ENCODE measurements around the gene SEMA5A. TPM values are rescaled to one million over a fixed set of nuclear protein-coding genes. Genes with fewer than 3 reads are reported as not detected.

The SEMA5A gene
- total and polyA plus RNA-seq, 2 donors, result 1.2 to 2.5 TPM

- 75% methylated on average over 3 of the region's 3 CpGs for whole genome bisulfite sequencing
- Histone ChIP-seq H3K4me3 (ENCODE audit: low read length in 2 of 2) (no peak overlapping the region), H3K9me3 (ENCODE audit: control insufficient read depth in 2 of 2, insufficient read depth in 1 of 2, low read length in 1 of 2) (no peaks in the 10 kb centered on the region), H3K36me3 (ENCODE audit: control insufficient read depth in 2 of 2, insufficient read depth in 2 of 2, low read length in 1 of 2) (no peaks in the 10 kb centered on the region), H3K27me3 (ENCODE audit: control insufficient read depth in 2 of 2, insufficient read depth in 1 of 2, low read length in 1 of 2) (no peaks in the 10 kb centered on the region), H3K4me1 (ENCODE audit: control insufficient read depth in 2 of 2, insufficient read depth in 2 of 2, low read length in 2 of 2) (no peaks in the 10 kb centered on the region), H3K27ac (ENCODE audit: low read depth in 1 of 2, low read length in 1 of 2) (peak overlapping the region in 1 of 2 donors; percentile 7)
- no peak for DNase-seq (ENCODE audit: low read depth in 6 of 9, low spot score in 9 of 9)
Observed at GRCh38 chr5:9054821-9055589, 490.9 kb downstream of the SEMA5A start.

DNA sequence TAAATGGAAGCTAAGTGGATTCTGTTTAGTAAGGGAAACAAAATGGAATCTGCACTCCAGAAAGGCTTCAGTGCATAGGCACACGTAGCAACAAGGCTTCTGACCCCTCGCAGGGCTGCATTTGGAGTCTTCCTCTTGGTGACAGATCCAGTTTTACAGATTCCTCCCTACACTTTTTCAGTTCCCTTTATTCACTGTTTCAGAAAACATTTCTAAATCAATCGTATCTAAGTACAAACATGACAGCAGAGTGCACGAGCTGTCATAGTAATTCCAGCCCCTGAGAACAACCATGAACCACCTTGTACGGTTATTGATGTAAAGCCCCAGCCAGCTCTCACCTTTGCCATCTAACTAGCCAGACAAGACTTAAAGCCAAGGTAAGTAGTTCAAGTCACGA is 491.6 kb downstream of the SEMA5A start:
- Histone ChIP-seq H3K27ac (ENCODE audit: low read depth in 1 of 2, low read length in 1 of 2) (no peak overlapping the region), H3K36me3 (ENCODE audit: control insufficient read depth in 2 of 2, insufficient read depth in 2 of 2, low read length in 1 of 2) (no peaks in the 10 kb centered on the region), H3K9me3 (ENCODE audit: control insufficient read depth in 2 of 2, insufficient read depth in 1 of 2, low read length in 1 of 2) (no peaks in the 10 kb centered on the region), H3K4me3 (ENCODE audit: low read length in 2 of 2) (no peak overlapping the region), H3K27me3 (ENCODE audit: control insufficient read depth in 2 of 2, insufficient read depth in 1 of 2, low read length in 1 of 2) (no peaks in the 10 kb centered on the region), H3K4me1 (ENCODE audit: control insufficient read depth in 2 of 2, insufficient read depth in 2 of 2, low read length in 2 of 2) (no peaks in the 10 kb centered on the region)
- DNase-seq (ENCODE audit: low read depth in 6 of 9, low spot score in 9 of 9), result no peak
- WGBS, result 74% methylated on average over 6 of the region's 6 CpGs

GRCh38 chr5:9052421-9052820 is 493.5 kb downstream of the SEMA5A start:
- 80% methylated on average over 4 of the region's 4 CpGs for WGBS
- no peaks in the 10 kb centered on the region for H3K4me1 ChIP-seq (ENCODE audit: control insufficient read depth in 2 of 2, insufficient read depth in 2 of 2, low read length in 2 of 2)

GRCh38 chr5:9051779-9052178 is 494.1 kb downstream of the SEMA5A start:
- no peaks in the 10 kb centered on the region for H3K36me3 ChIP-seq (ENCODE audit: control insufficient read depth in 2 of 2, insufficient read depth in 2 of 2, low read length in 1 of 2)
- no peaks in the 10 kb centered on the region for H3K4me1 ChIP-seq (ENCODE audit: control insufficient read depth in 2 of 2, insufficient read depth in 2 of 2, low read length in 2 of 2)
- H3K27ac ChIP-seq (ENCODE audit: low read depth in 1 of 2, low read length in 1 of 2), result no peak overlapping the region
- H3K27me3 ChIP-seq (ENCODE audit: control insufficient read depth in 2 of 2, insufficient read depth in 1 of 2, low read length in 1 of 2), result no peaks in the 10 kb centered on the region
- H3K9me3 ChIP-seq (ENCODE audit: control insufficient read depth in 2 of 2, insufficient read depth in 1 of 2, low read length in 1 of 2), result no peaks in the 10 kb centered on the region
- 97% methylated on average over 11 of the region's 11 CpGs for WGBS
- no peak overlapping the region for H3K4me3 ChIP-seq (ENCODE audit: low read length in 2 of 2)
- no peak for DNase-seq (ENCODE audit: low read depth in 6 of 9, low spot score in 9 of 9)

More at GRCh38 chr5:9052421-9052820, 493.5 kb downstream of the SEMA5A start:
- no peaks in the 10 kb centered on the region for H3K27me3 ChIP-seq (ENCODE audit: control insufficient read depth in 2 of 2, insufficient read depth in 1 of 2, low read length in 1 of 2)
- H3K27ac ChIP-seq (ENCODE audit: low read depth in 1 of 2, low read length in 1 of 2), result no peak overlapping the region
- no peak for DNase-seq (ENCODE audit: low read depth in 6 of 9, low spot score in 9 of 9)
- no peak overlapping the region for H3K4me3 ChIP-seq (ENCODE audit: low read length in 2 of 2)
- no peaks in the 10 kb centered on the region for H3K9me3 ChIP-seq (ENCODE audit: control insufficient read depth in 2 of 2, insufficient read depth in 1 of 2, low read length in 1 of 2)
- no peaks in the 10 kb centered on the region for H3K36me3 ChIP-seq (ENCODE audit: control insufficient read depth in 2 of 2, insufficient read depth in 2 of 2, low read length in 1 of 2)

DNA sequence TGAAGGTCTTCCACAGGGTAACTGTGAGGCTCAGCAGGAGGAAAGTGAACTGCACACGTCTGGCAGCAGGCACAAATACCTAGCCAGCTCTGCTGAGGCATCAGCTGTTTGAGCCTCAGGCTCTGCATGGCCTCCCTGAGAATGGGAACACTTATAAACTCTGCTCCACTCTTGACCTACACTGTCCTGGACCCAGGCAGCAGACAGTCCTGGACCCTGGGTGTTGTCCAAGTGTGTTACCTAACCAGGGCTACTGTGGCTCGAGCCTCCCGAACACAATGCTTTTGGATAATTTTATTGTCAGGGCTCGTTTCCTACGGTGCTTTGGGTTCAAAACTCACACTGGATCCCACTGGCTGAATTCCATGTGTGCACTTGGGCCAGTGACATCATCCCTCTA is 497.9 kb downstream of the SEMA5A start:
- H3K27ac ChIP-seq (ENCODE audit: low read depth in 1 of 2, low read length in 1 of 2), result no peak overlapping the region
- no peak for DNase-seq (ENCODE audit: low read depth in 6 of 9, low spot score in 9 of 9)
- 85% methylated on average over 5 of the region's 5 CpGs for WGBS
- no peaks in the 10 kb centered on the region for H3K4me1 ChIP-seq (ENCODE audit: control insufficient read depth in 2 of 2, insufficient read depth in 2 of 2, low read length in 2 of 2)
- H3K9me3 ChIP-seq (ENCODE audit: control insufficient read depth in 2 of 2, insufficient read depth in 1 of 2, low read length in 1 of 2), result peaks cover 0 to 4% of the 10 kb centered on the region in 2 donors
- no peak overlapping the region for H3K4me3 ChIP-seq (ENCODE audit: low read length in 2 of 2)
- no peaks in the 10 kb centered on the region for H3K27me3 ChIP-seq (ENCODE audit: control insufficient read depth in 2 of 2, insufficient read depth in 1 of 2, low read length in 1 of 2)
- H3K36me3 ChIP-seq (ENCODE audit: control insufficient read depth in 2 of 2, insufficient read depth in 2 of 2, low read length in 1 of 2), result no peaks in the 10 kb centered on the region

- no peak for DNase-seq (ENCODE audit: low read depth in 6 of 9, low spot score in 9 of 9)
- H3K4me3 ChIP-seq (ENCODE audit: low read length in 2 of 2), result no peak overlapping the region
- no peak overlapping the region for H3K27ac ChIP-seq (ENCODE audit: low read depth in 1 of 2, low read length in 1 of 2)
- H3K27me3 ChIP-seq (ENCODE audit: control insufficient read depth in 2 of 2, insufficient read depth in 1 of 2, low read length in 1 of 2), result no peaks in the 10 kb centered on the region
- no peaks in the 10 kb centered on the region for H3K36me3 ChIP-seq (ENCODE audit: control insufficient read depth in 2 of 2, insufficient read depth in 2 of 2, low read length in 1 of 2)
- peaks cover 0 to 4% of the 10 kb centered on the region in 2 donors for H3K9me3 ChIP-seq (ENCODE audit: control insufficient read depth in 2 of 2, insufficient read depth in 1 of 2, low read length in 1 of 2)
- no peaks in the 10 kb centered on the region for H3K4me1 ChIP-seq (ENCODE audit: control insufficient read depth in 2 of 2, insufficient read depth in 2 of 2, low read length in 2 of 2)
- WGBS, result 82% methylated on average over 3 of the region's 3 CpGs
Observed at GRCh38 chr5:9046756-9047481, 499.0 kb downstream of the SEMA5A start.

- Histone ChIP-seq H3K27ac (ENCODE audit: low read depth in 1 of 2, low read length in 1 of 2) (no peak overlapping the region), H3K9me3 (ENCODE audit: control insufficient read depth in 2 of 2, insufficient read depth in 1 of 2, low read length in 1 of 2) (peaks cover 0 to 4% of the 10 kb centered on the region in 2 donors), H3K36me3 (ENCODE audit: control insufficient read depth in 2 of 2, insufficient read depth in 2 of 2, low read length in 1 of 2) (no peaks in the 10 kb centered on the region), H3K4me1 (ENCODE audit: control insufficient read depth in 2 of 2, insufficient read depth in 2 of 2, low read length in 2 of 2) (no peaks in the 10 kb centered on the region), H3K27me3 (ENCODE audit: control insufficient read depth in 2 of 2, insufficient read depth in 1 of 2, low read length in 1 of 2) (no peaks in the 10 kb centered on the region), H3K4me3 (ENCODE audit: low read length in 2 of 2) (no peak overlapping the region)
- 84% methylated on average over 2 of the region's 2 CpGs for WGBS
- no peak for DNase-seq (ENCODE audit: low read depth in 6 of 9, low spot score in 9 of 9)
Observed at GRCh38 chr5:9045946-9046345, 499.9 kb downstream of the SEMA5A start.

DNA sequence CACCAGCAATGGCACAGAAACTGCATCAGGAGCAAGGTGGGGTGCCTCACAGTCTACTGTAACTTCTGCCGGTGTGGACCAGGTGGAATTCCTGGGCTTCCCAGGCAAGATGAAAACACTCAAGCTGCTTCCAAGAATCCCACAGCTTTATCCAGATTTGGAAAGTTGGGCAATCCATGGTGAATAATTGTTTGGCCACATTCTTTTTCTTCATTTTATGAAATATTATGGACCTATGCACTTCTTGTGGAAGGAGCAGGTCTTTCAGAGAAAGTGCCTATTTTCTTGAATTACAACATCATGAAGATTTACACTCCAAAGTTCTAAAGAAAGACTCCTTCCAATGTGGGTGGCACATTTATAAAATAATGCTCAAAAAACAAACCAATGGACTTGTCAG is 503.6 kb downstream of the SEMA5A start:
- WGBS, result 98% methylated on average over 1 of the region's 1 CpG

DNA sequence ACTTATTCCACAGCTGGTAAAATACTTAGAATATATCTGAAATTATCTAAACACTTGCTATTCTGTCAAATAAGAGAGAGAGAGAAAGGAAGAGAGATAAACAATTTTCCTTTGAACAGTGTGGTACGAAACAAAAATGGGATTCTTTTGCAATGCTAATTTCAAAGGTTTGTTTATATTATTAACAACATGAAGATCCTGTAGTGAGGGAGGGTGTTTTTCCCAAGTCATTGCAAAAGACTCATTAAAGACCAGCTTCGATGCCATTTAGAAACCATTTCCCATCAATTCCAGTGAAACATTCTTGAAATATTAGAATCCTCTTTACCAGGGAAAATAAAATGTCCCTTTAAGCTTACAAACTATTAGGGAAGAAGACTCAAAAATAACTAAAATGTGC is 505.4 kb downstream of the SEMA5A start:
- 91% methylated on average over 2 of the region's 2 CpGs for WGBS

More for the DNA sequence above, 503.6 kb downstream of the SEMA5A start:
- peaks cover 0 to 4% of the 10 kb centered on the region in 2 donors for H3K9me3 ChIP-seq (ENCODE audit: control insufficient read depth in 2 of 2, insufficient read depth in 1 of 2, low read length in 1 of 2)
- H3K4me1 ChIP-seq (ENCODE audit: control insufficient read depth in 2 of 2, insufficient read depth in 2 of 2, low read length in 2 of 2), result no peaks in the 10 kb centered on the region
- H3K27me3 ChIP-seq (ENCODE audit: control insufficient read depth in 2 of 2, insufficient read depth in 1 of 2, low read length in 1 of 2), result no peaks in the 10 kb centered on the region
- H3K27ac ChIP-seq (ENCODE audit: low read depth in 1 of 2, low read length in 1 of 2), result no peak overlapping the region
- DNase-seq (ENCODE audit: low read depth in 6 of 9, low spot score in 9 of 9), result no peak
- no peaks in the 10 kb centered on the region for H3K36me3 ChIP-seq (ENCODE audit: control insufficient read depth in 2 of 2, insufficient read depth in 2 of 2, low read length in 1 of 2)
- H3K4me3 ChIP-seq (ENCODE audit: low read length in 2 of 2), result no peak overlapping the region

More for the DNA sequence above, 505.4 kb downstream of the SEMA5A start:
- Histone ChIP-seq H3K27ac (ENCODE audit: low read depth in 1 of 2, low read length in 1 of 2) (no peak overlapping the region), H3K4me1 (ENCODE audit: control insufficient read depth in 2 of 2, insufficient read depth in 2 of 2, low read length in 2 of 2) (no peaks in the 10 kb centered on the region), H3K27me3 (ENCODE audit: control insufficient read depth in 2 of 2, insufficient read depth in 1 of 2, low read length in 1 of 2) (no peaks in the 10 kb centered on the region), H3K4me3 (ENCODE audit: low read length in 2 of 2) (no peak overlapping the region), H3K9me3 (ENCODE audit: control insufficient read depth in 2 of 2, insufficient read depth in 1 of 2, low read length in 1 of 2) (no peaks in the 10 kb centered on the region), H3K36me3 (ENCODE audit: control insufficient read depth in 2 of 2, insufficient read depth in 2 of 2, low read length in 1 of 2) (no peaks in the 10 kb centered on the region)
- no peak for DNase-seq (ENCODE audit: low read depth in 6 of 9, low spot score in 9 of 9)

Measured in thymus (tissue), 11 donors.